MCF 10A (cell line): ENCODE data around the gene ASB6. TPM values are rescaled to one million over a fixed set of nuclear protein-coding genes. Genes with fewer than 3 reads are reported as not detected.
"Not testable (repeated sequence)": the region's sequence is repeated elsewhere in the genome, so short reads cannot be mapped to it uniquely, and the experiment has no call there.

Source experiments
- BruUV-seq: library from RNA; stranded (reverse); fragments of 400-500 nt; replicated peaks from 2 replicates; lab custom pipeline; 2021; lab: Mats Ljungman, UMichigan
- CTCF ChIA-PET: fragments of 300-600 bp; sonication (Branson Sonifier 250); formaldehyde crosslinking; extraction: SDS; loops from one replicate; lab custom pipeline; 2021; ENCODE audit warnings: antibody characterized with exemption, inconsistent platforms; lab: Yijun Ruan, JAX
- POLR2A ChIA-PET: fragments of 300-600, 350-650 bp; sonication (Branson Sonifier 250); formaldehyde crosslinking; extraction: SDS; loops from one replicate; lab custom pipeline; 2020; ENCODE audit warnings: antibody characterized with exemption, inconsistent platforms; lab: Yijun Ruan, JAX
- DNase-seq: peaks from one replicate; pipeline ENCODE4 v3.0.0-alpha.2; 2018; ENCODE audit not compliant: unreplicated experiment
- H3K27ac Mint-ChIP-seq: one replicate; pipeline ENCODE4 v1.8.0; 2022; ENCODE audit warnings: mild to moderate bottlenecking, low read depth, mixed read lengths; ENCODE audit not compliant: unreplicated experiment
- H3K27me3 Mint-ChIP-seq: one replicate; pipeline ENCODE4 v1.8.0; 2022; ENCODE audit warnings: mixed read lengths; ENCODE audit not compliant: insufficient read depth, unreplicated experiment
- H3K36me3 Mint-ChIP-seq: one replicate; pipeline ENCODE4 v1.8.0; 2022; ENCODE audit warnings: mild to moderate bottlenecking, moderate library complexity, mixed read lengths; ENCODE audit not compliant: insufficient read depth, unreplicated experiment
- H3K4me1 Mint-ChIP-seq: one replicate; pipeline ENCODE4 v1.8.0; 2022; ENCODE audit warnings: mixed read lengths; ENCODE audit not compliant: insufficient read depth, unreplicated experiment
- H3K4me3 Mint-ChIP-seq: one replicate; pipeline ENCODE4 v1.8.0; 2022; ENCODE audit warnings: mild to moderate bottlenecking, moderate library complexity, mixed read lengths; ENCODE audit not compliant: unreplicated experiment
- H3K9me3 Mint-ChIP-seq: one replicate; pipeline ENCODE4 v1.8.0; 2022; ENCODE audit warnings: mixed read lengths; ENCODE audit not compliant: unreplicated experiment
- CTCF ChIP-seq: fragments of 200-600 bp; IDR thresholded peaks from one replicate; pipeline ENCODE4 v1.8.0; 2022; ENCODE audit warnings: antibody characterized with exemption, mild to moderate bottlenecking; ENCODE audit not compliant: unreplicated experiment
- intact Hi-C: fragments of 100-400 bp; cut with micrococcal nuclease; formaldehyde crosslinking; loops from 2 replicates; pipeline ENCODE4 v1.14.1; 2022
- total RNA-seq: library from RNA; stranded (reverse); gene quantifications from 2 replicates; pipeline ENCODE4 v1.2.3, GENCODE V29; 2022

Gene ASB6
- total RNA-seq, 1 experiment from 2014 or later: 14.4 TPM

DNA sequence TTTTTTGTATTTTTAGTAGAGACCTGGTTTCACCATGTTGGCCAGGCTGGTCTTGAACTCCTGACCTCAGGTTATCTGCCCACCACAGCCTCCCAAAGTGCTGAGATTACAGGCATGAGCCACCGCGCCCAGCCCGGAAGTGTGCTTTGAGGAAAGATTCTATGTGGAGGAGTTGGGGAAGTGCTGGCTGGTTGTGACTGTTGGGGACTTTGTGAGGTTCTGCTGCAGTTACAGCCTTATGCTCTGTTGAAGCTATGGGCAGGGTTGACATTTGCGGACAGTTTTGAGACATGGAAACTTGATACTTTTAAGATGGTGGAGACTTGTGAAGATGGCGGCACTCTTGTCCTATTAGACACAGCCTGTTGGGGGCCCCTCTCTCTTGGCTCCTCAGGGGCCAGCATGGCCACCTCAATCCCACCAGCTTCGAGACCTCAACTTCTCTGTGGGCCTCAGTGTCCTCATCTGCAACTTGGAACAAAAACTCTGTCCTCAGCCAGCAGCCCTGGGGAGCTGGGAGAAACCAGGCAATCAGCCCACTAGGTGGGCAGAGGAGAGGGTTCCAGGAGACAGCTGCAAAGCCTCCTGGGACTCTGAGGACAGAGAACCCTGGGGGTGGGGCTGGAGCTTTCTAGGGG, 45.9 kb downstream of the ASB6 start:
- intact Hi-C loops: no loop called here
- no TSS peak for BruUV-seq
- TF ChIP-seq CTCF: no peak
- H3K4me3 Mint-ChIP-seq: no peak overlapping the region
- H3K27ac Mint-ChIP-seq: no peak overlapping the region
- no peaks in the 10 kb centered on the region for H3K9me3 Mint-ChIP-seq
- H3K27me3 Mint-ChIP-seq: no peaks in the 10 kb centered on the region
- H3K4me1 Mint-ChIP-seq: no peaks in the 10 kb centered on the region
- POLR2A ChIA-PET: interaction anchor here (0.6 to 1.2 kb wide), 3 partner anchors 24 to 107 kb away, joined by 3 read pairs; no protein-coding TSS in a partner anchor
- no peaks in the 10 kb centered on the region for H3K36me3 Mint-ChIP-seq
- CTCF ChIA-PET: interaction anchor here (0.7 to 1.3 kb wide), 3 partner anchors 10 to 457 kb away, joined by 3 read pairs; no protein-coding TSS in a partner anchor
- no peak for DNase-seq

- H3K9me3 Mint-ChIP-seq: no peaks in the 10 kb centered on the region
- no peak overlapping the region for H3K4me3 Mint-ChIP-seq
- no peak overlapping the region for H3K27ac Mint-ChIP-seq
- POLR2A ChIA-PET: interaction anchor here (0.6 to 1.2 kb wide), 2 partner anchors 84 to 106 kb away, joined by 3 read pairs; no protein-coding TSS in a partner anchor
- H3K27me3 Mint-ChIP-seq: no peaks in the 10 kb centered on the region
- H3K4me1 Mint-ChIP-seq: no peaks in the 10 kb centered on the region
- TF ChIP-seq CTCF: no peak
- intact Hi-C loops: no loop called here
- no peaks in the 10 kb centered on the region for H3K36me3 Mint-ChIP-seq
- BruUV-seq: no TSS peak
- DNase-seq: peak; percentile 26
- CTCF ChIA-PET: interaction anchor here (0.9 to 1.3 kb wide), 2 partner anchors 11 to 456 kb away, joined by 3 read pairs; no protein-coding TSS in a partner anchor
Observed at GRCh38 chr9:129595311-129595741, 46.6 kb downstream of the ASB6 start.

- no peaks in the 10 kb centered on the region for H3K36me3 Mint-ChIP-seq
- H3K27me3 Mint-ChIP-seq: no peaks in the 10 kb centered on the region
- no peak for TF ChIP-seq CTCF
- no peaks in the 10 kb centered on the region for H3K4me1 Mint-ChIP-seq
- H3K27ac Mint-ChIP-seq: no peak overlapping the region
- ChIA-PET POLR2A (no interaction called here), CTCF (no interaction called here)
- no TSS peak for BruUV-seq
- no peaks in the 10 kb centered on the region for H3K9me3 Mint-ChIP-seq
- intact Hi-C loops: no loop called here
- no peak for DNase-seq
- no peak overlapping the region for H3K4me3 Mint-ChIP-seq
Observed at GRCh38 chr9:129594632-129595031, 47.3 kb downstream of the ASB6 start.

DNA sequence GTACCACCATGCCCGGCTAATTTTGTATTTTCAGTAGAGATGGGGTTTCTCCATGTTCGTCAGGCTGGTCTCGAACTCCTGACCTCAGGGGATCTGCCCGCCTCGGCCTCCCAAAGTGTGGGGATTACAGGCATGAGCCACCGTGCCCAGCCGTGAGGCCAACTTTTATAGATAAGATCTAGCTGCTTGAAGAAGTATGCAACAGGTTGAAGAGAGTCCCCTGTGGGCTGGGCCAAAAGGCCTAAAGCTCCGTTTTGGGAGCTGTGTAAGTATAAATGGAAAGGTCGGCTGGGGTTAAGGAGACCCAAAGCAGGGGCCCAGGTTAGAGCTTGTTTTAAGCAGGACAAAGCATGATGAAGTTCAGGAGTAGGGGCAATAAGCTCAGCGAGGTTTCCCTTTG, 49.2 kb downstream of the ASB6 start:
- H3K36me3 Mint-ChIP-seq, H3K4me1 Mint-ChIP-seq, DNase-seq, H3K4me3 Mint-ChIP-seq, H3K27me3 Mint-ChIP-seq, H3K9me3 Mint-ChIP-seq, H3K27ac Mint-ChIP-seq, BruUV-seq, intact Hi-C loops: not testable (repeated sequence)
- ChIA-PET POLR2A (interaction anchor here (0.6 to 0.7 kb wide), 3 partner anchors 8 to 415 kb away, joined by 3 to 4 read pairs (median 3); partner anchors contain the start of gene IER5L), CTCF (interaction anchor here (0.6 kb wide), 1 partner anchor 326 kb away, joined by 3 read pairs; no protein-coding TSS in a partner anchor)
